MCF 10A (cell line): Measurements from ENCODE around the gene EIF3A. TPM values are rescaled to one million over a fixed set of nuclear protein-coding genes. Genes with fewer than 3 reads are reported as not detected.

Experiments
- BruUV-seq: library from RNA; stranded (reverse); fragments of 400-500 nt; replicated peaks from 2 replicates; lab custom pipeline; 2021; lab: Mats Ljungman, UMichigan
- CTCF ChIA-PET: fragments of 300-600 bp; sonication (Branson Sonifier 250); formaldehyde crosslinking; extraction: SDS; loops from one replicate; lab custom pipeline; 2021; ENCODE audit warnings: antibody characterized with exemption, inconsistent platforms; lab: Yijun Ruan, JAX
- POLR2A ChIA-PET: fragments of 300-600, 350-650 bp; sonication (Branson Sonifier 250); formaldehyde crosslinking; extraction: SDS; loops from one replicate; lab custom pipeline; 2020; ENCODE audit warnings: antibody characterized with exemption, inconsistent platforms; lab: Yijun Ruan, JAX
- DNase-seq: peaks from one replicate; pipeline ENCODE4 v3.0.0-alpha.2; 2018; ENCODE audit not compliant: unreplicated experiment
- H3K27ac Mint-ChIP-seq: one replicate; pipeline ENCODE4 v1.8.0; 2022; ENCODE audit warnings: mild to moderate bottlenecking, low read depth, mixed read lengths; ENCODE audit not compliant: unreplicated experiment
- H3K27me3 Mint-ChIP-seq: one replicate; pipeline ENCODE4 v1.8.0; 2022; ENCODE audit warnings: mixed read lengths; ENCODE audit not compliant: insufficient read depth, unreplicated experiment
- H3K36me3 Mint-ChIP-seq: one replicate; pipeline ENCODE4 v1.8.0; 2022; ENCODE audit warnings: mild to moderate bottlenecking, moderate library complexity, mixed read lengths; ENCODE audit not compliant: insufficient read depth, unreplicated experiment
- H3K4me1 Mint-ChIP-seq: one replicate; pipeline ENCODE4 v1.8.0; 2022; ENCODE audit warnings: mixed read lengths; ENCODE audit not compliant: insufficient read depth, unreplicated experiment
- H3K4me3 Mint-ChIP-seq: one replicate; pipeline ENCODE4 v1.8.0; 2022; ENCODE audit warnings: mild to moderate bottlenecking, moderate library complexity, mixed read lengths; ENCODE audit not compliant: unreplicated experiment
- H3K9me3 Mint-ChIP-seq: one replicate; pipeline ENCODE4 v1.8.0; 2022; ENCODE audit warnings: mixed read lengths; ENCODE audit not compliant: unreplicated experiment
- intact Hi-C: fragments of 100-400 bp; cut with micrococcal nuclease; formaldehyde crosslinking; loops from 2 replicates; pipeline ENCODE4 v1.14.1; 2022
- total RNA-seq: library from RNA; stranded (reverse); gene quantifications from 2 replicates; pipeline ENCODE4 v1.2.3, GENCODE V29; 2022
- TF ChIP-seq, protein P1 (sequence below): fragments of 200-600 bp; IDR thresholded peaks from one replicate; pipeline ENCODE4 v1.8.0; 2022; ENCODE audit warnings: antibody characterized with exemption, mild to moderate bottlenecking; ENCODE audit not compliant: unreplicated experiment

Gene EIF3A
- total RNA-seq, 1 experiment from 2014 or later = 226 TPM

DNA sequence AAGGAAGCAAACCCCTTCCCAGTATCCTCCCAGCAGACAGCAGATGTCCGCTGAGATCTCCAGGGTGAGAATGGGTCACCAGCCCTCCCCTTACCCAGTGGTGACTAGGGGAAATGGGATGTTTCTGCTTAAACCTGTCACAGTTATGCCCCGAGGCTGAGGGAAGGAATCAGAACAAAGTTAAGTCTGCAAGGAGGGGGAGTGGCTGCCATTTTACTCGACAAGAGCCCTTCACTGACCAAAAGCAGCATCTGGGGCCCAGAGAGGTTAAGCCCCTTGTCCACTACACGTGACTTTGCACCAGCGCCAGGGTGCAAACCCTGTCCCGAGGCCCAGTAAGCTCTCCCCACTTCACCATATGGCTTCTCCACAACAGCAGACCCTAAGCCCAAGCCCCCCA, 55.7 kb downstream of the EIF3A start:
- no peaks in the 10 kb centered on the region for H3K27me3 Mint-ChIP-seq
- ChIA-PET CTCF (interaction anchor here (0.6 to 1.6 kb wide), 3 partner anchors 71 to 456 kb away, joined by 3 to 4 read pairs (median 4); no protein-coding TSS in a partner anchor), POLR2A (interaction anchor here (1.6 to 9.0 kb wide), 3 partner anchors 7 to 270 kb away, joined by 4 to 83 read pairs (median 21); partner anchors contain the start of genes CACUL1 and NANOS1)
- peaks cover 52% of the 10 kb centered on the region for H3K4me1 Mint-ChIP-seq
- BruUV-seq = no TSS peak
- no peaks in the 10 kb centered on the region for H3K36me3 Mint-ChIP-seq
- TF ChIP-seq, protein P1, sequence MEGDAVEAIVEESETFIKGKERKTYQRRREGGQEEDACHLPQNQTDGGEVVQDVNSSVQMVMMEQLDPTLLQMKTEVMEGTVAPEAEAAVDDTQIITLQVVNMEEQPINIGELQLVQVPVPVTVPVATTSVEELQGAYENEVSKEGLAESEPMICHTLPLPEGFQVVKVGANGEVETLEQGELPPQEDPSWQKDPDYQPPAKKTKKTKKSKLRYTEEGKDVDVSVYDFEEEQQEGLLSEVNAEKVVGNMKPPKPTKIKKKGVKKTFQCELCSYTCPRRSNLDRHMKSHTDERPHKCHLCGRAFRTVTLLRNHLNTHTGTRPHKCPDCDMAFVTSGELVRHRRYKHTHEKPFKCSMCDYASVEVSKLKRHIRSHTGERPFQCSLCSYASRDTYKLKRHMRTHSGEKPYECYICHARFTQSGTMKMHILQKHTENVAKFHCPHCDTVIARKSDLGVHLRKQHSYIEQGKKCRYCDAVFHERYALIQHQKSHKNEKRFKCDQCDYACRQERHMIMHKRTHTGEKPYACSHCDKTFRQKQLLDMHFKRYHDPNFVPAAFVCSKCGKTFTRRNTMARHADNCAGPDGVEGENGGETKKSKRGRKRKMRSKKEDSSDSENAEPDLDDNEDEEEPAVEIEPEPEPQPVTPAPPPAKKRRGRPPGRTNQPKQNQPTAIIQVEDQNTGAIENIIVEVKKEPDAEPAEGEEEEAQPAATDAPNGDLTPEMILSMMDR = no peak
- H3K27ac Mint-ChIP-seq = no peak overlapping the region
- no peaks in the 10 kb centered on the region for H3K9me3 Mint-ChIP-seq
- no peak for DNase-seq
- H3K4me3 Mint-ChIP-seq = no peak overlapping the region
- intact Hi-C loops = loop anchor here (5.0 to 10.0 kb wide), 2 partner anchors 70 to 273 kb away; partner anchors contain the start of gene CACUL1

DNA sequence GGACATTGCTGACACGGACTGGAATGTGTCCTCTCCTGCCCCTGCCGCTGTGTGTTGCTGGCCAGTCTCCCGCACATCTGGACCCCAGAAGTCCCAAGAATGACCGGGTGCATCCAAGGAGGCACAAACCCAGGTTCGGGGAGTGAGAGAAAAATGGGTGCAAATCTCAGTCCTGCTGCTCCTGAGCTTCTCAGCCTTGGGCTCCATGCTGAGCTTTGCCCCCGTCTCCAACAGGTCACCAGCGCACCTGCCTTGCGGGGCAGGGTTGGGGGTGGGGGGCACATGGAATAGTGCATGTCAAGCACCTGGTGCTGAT, 57.1 kb downstream of the EIF3A start:
- intact Hi-C loops = loop anchor here (10.0 kb wide), 1 partner anchor 69 kb away; no protein-coding TSS in a partner anchor
- Mint-ChIP-seq H3K27ac (peak overlapping the region; percentile 67), H3K4me1 (peaks cover 52% of the 10 kb centered on the region), H3K27me3 (no peaks in the 10 kb centered on the region), H3K4me3 (peak overlapping the region; percentile 12), H3K9me3 (no peaks in the 10 kb centered on the region), H3K36me3 (no peaks in the 10 kb centered on the region)
- CTCF ChIA-PET = interaction anchor here (0.6 to 1.6 kb wide), 4 partner anchors 17 to 420 kb away, joined by 3 read pairs; no protein-coding TSS in a partner anchor
- POLR2A ChIA-PET = interaction anchor here (0.6 to 9.0 kb wide), 5 partner anchors 8 to 269 kb away, joined by 3 to 83 read pairs (median 11); partner anchors contain the start of genes CACUL1 and NANOS1
- BruUV-seq = no TSS peak
- DNase-seq = no peak
- TF ChIP-seq, protein P1 = no peak

- H3K27me3 Mint-ChIP-seq = no peaks in the 10 kb centered on the region
- TF ChIP-seq, protein P1 = no peak
- intact Hi-C loops = loop anchor here (10.0 kb wide), 1 partner anchor 68 kb away; no protein-coding TSS in a partner anchor
- no peaks in the 10 kb centered on the region for H3K36me3 Mint-ChIP-seq
- H3K4me1 Mint-ChIP-seq = peaks cover 52% of the 10 kb centered on the region
- DNase-seq = peak; percentile 82
- POLR2A ChIA-PET = interaction anchor here (0.6 to 9.0 kb wide), 7 partner anchors 9 to 632 kb away, joined by 3 to 83 read pairs (median 8); partner anchors contain the start of genes CACUL1 and NANOS1
- CTCF ChIA-PET = interaction anchor here (0.6 to 1.6 kb wide), 4 partner anchors 8 to 421 kb away, joined by 3 to 5 read pairs (median 3); no protein-coding TSS in a partner anchor
- H3K27ac Mint-ChIP-seq = peak overlapping the region; percentile 67
- BruUV-seq = no TSS peak
- H3K4me3 Mint-ChIP-seq = peak overlapping the region; percentile 12
- no peaks in the 10 kb centered on the region for H3K9me3 Mint-ChIP-seq
Measured at GRCh38 chr10:119022846-119023552, 57.6 kb downstream of the EIF3A start.

DNA sequence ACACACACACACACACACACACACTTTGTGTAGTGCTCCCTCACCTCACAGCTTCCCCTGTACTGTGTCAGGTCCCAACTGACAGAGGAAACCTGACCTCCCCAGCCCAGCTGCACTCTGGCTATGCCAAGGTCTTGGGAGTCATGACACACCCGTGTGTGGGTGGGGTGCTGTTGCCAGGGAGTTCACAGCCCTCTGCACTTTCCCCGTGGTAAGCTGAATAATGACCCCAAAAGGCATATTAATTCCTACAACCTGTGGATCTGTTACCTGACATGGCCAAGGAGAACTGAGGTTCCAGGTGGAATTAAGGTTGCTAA, 60.0 kb downstream of the EIF3A start:
- Mint-ChIP-seq H3K27me3 (no peaks in the 10 kb centered on the region), H3K27ac (peak overlapping the region; percentile 71), H3K4me1 (peaks cover 37% of the 10 kb centered on the region), H3K36me3 (no peaks in the 10 kb centered on the region), H3K4me3 (peak overlapping the region; percentile 20), H3K9me3 (no peaks in the 10 kb centered on the region)
- DNase-seq = peak; percentile 75
- no TSS peak for BruUV-seq
- intact Hi-C loops = loop anchor here (10.0 kb wide), 1 partner anchor 66 kb away; no protein-coding TSS in a partner anchor
- TF ChIP-seq, protein P1 = no peak
- CTCF ChIA-PET = interaction anchor here (0.7 to 0.9 kb wide), 2 partner anchors 18 to 21 kb away, joined by 3 to 5 read pairs; no protein-coding TSS in a partner anchor
- POLR2A ChIA-PET = interaction anchor here (0.7 to 9.0 kb wide), 3 partner anchors 11 to 61 kb away, joined by 5 to 83 read pairs (median 21); partner anchors contain the start of gene NANOS1
